Loucy (cell line): ENCODE data around the gene TELO2.

Source experiments
- H2AFZ ChIP-seq: fragments of 200-600 bp; sonication (generic); 2 replicates; pipeline ENCODE4 v1.6.0; 2016; ENCODE audit warnings: antibody characterized with exemption, mild to moderate bottlenecking, low read length, moderate library complexity
- H3F3A ChIP-seq: fragments of 200-600 bp; 2 replicates; pipeline ENCODE4 v1.6.0; 2016; ENCODE audit warnings: antibody characterized with exemption, low read depth, mild to moderate bottlenecking
- H3K27me3 ChIP-seq: fragments of 200-600 bp; sonication (generic); 2 replicates; pipeline ENCODE4 v1.6.1; 2014; ENCODE audit warnings: low read length, mild to moderate bottlenecking; ENCODE audit not compliant: insufficient read depth, poor library complexity, severe bottlenecking
- H3K36me3 ChIP-seq: fragments of 200-600 bp; sonication (generic); 2 replicates; pipeline ENCODE4 v1.6.1; 2016; ENCODE audit warnings: low read length; ENCODE audit not compliant: insufficient read depth
- H3K4me1 ChIP-seq: fragments of 200-600 bp; sonication (generic); 2 replicates; pipeline ENCODE4 v1.5.1; 2014; ENCODE audit warnings: low read length, mild to moderate bottlenecking; ENCODE audit not compliant: insufficient read depth, poor library complexity, severe bottlenecking
- H3K4me2 ChIP-seq: fragments of 200-600 bp; sonication (generic); 2 replicates; pipeline ENCODE4 v1.6.0; 2014; ENCODE audit warnings: antibody characterized with exemption, low read length, low read depth, mild to moderate bottlenecking; ENCODE audit not compliant: poor library complexity, severe bottlenecking
- H3K4me3 ChIP-seq: fragments of 200-600 bp; sonication (generic); 2 replicates; pipeline ENCODE4 v1.5.1; 2014; ENCODE audit warnings: low read length, mild to moderate bottlenecking, mixed read lengths; ENCODE audit not compliant: poor library complexity, severe bottlenecking
- H3K79me2 ChIP-seq: fragments of 200-600 bp; sonication (generic); 2 replicates; pipeline ENCODE4 v1.6.1; 2014; ENCODE audit warnings: low read length; ENCODE audit not compliant: insufficient read depth
- H3K9ac ChIP-seq: fragments of 200-600 bp; sonication (generic); 2 replicates; pipeline ENCODE4 v1.6.0; 2014; ENCODE audit warnings: mild to moderate bottlenecking, low read depth, low read length, moderate library complexity; ENCODE audit not compliant: poor library complexity, severe bottlenecking
- H3K9me2 ChIP-seq: fragments of 200-600 bp; sonication (generic); replicated peaks from 2 replicates; pipeline ENCODE4 v1.6.1; 2016; ENCODE audit warnings: low read depth, low read length, mixed read lengths
- H3K9me3 ChIP-seq: fragments of 200-600 bp; sonication (generic); 2 replicates; pipeline ENCODE4 v1.6.1; 2014; ENCODE audit warnings: mild to moderate bottlenecking, antibody characterized with exemption, low read length, low read depth; ENCODE audit not compliant: insufficient read depth
- H4K20me1 ChIP-seq: fragments of 200-600 bp; sonication (generic); 2 replicates; pipeline ENCODE4 v1.6.0; 2014; ENCODE audit warnings: antibody characterized with exemption, low read length, mild to moderate bottlenecking; ENCODE audit not compliant: insufficient read depth, poor library complexity, severe bottlenecking
- CTCF ChIP-seq: fragments of 200-600 bp; sonication (generic); conservative IDR thresholded peaks from 2 replicates; pipeline ENCODE4 v1.5.1; 2014; ENCODE audit warnings: mild to moderate bottlenecking, antibody characterized with exemption, low read length
- EZH2phosphoT487 ChIP-seq: fragments of 200-600 bp; IDR thresholded peaks from 2 replicates; pipeline ENCODE4 v1.6.1; 2018; ENCODE audit warnings: antibody characterized with exemption, mild to moderate bottlenecking, moderate library complexity, borderline replicate concordance

Gene TELO2

GRCh38 chr16:1550696-1551095 is 57.5 kb downstream of the TELO2 start:
- no peaks in the 10 kb centered on the region for H3K79me2 ChIP-seq
- no peaks in the 10 kb centered on the region for H4K20me1 ChIP-seq
- TF ChIP-seq EZH2phosphoT487 (no peak), CTCF (no peak)
- H3K9me3 ChIP-seq: no peaks in the 10 kb centered on the region
- H3K4me1 ChIP-seq: peaks cover 5% of the 10 kb centered on the region
- no peak overlapping the region for H3K4me2 ChIP-seq
- no peaks in the 10 kb centered on the region for H3K9me2 ChIP-seq
- H3K4me3 ChIP-seq: no peak overlapping the region
- no peak overlapping the region for H2AFZ ChIP-seq
- no peaks in the 10 kb centered on the region for H3K36me3 ChIP-seq
- no peak overlapping the region for H3K9ac ChIP-seq
- H3F3A ChIP-seq: no peaks in the 10 kb centered on the region
- no peaks in the 10 kb centered on the region for H3K27me3 ChIP-seq

DNA sequence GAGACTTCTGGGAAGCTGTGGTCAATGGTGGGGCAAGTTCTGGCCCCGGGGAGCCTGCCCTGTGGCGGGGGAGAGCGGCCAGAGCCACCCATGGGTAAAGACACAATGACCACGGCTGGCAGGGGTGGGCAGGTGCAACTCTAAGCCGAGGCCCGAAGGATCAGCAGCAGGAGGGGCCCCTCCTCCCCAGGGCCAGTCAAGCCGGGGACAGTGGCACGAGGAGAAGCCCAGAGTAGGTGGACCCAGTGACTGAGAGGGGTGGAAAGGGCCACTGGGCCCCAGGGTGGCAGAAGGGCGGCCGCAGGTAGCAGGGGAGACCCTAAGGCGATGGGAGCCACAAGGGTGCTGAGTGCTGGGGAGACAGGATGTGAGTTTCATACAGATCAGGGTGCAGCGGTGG is 58.0 kb downstream of the TELO2 start:
- Histone ChIP-seq H3K4me2 (no peak overlapping the region), H3K9me3 (no peaks in the 10 kb centered on the region), H3K9me2 (no peaks in the 10 kb centered on the region), H4K20me1 (no peaks in the 10 kb centered on the region), H3K4me1 (no peaks in the 10 kb centered on the region), H3F3A (no peaks in the 10 kb centered on the region), H3K4me3 (no peak overlapping the region), H3K27me3 (no peaks in the 10 kb centered on the region), H3K36me3 (no peaks in the 10 kb centered on the region), H2AFZ (no peak overlapping the region), H3K9ac (no peak overlapping the region), H3K79me2 (no peaks in the 10 kb centered on the region)
- TF ChIP-seq CTCF (no peak), EZH2phosphoT487 (no peak)

DNA sequence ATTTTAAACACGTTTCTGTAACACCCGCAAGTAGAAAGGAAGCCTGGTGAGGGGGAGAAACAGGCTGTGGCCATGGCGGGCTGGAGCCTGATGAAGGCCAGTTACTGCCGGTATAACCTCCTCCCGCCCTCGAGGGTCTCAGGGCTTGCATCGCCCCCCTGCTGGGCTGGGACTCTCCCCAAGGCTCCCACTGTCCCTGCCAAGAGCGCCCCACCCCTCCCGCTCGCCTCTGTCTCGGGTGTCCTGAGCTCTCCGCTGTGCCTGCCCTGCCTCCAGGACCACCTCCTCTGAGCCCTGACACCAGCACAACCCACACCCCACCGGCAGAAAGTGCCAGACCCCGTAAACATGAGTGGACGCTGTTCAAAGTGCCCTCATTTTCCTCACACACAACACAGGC is 59.0 kb downstream of the TELO2 start:
- Histone ChIP-seq H2AFZ (no peak overlapping the region), H3K4me2 (no peak overlapping the region), H3K79me2 (no peaks in the 10 kb centered on the region), H3K36me3 (no peaks in the 10 kb centered on the region), H4K20me1 (no peaks in the 10 kb centered on the region), H3K9ac (no peak overlapping the region), H3K4me1 (no peaks in the 10 kb centered on the region), H3K9me2 (no peaks in the 10 kb centered on the region), H3K9me3 (no peaks in the 10 kb centered on the region), H3F3A (no peaks in the 10 kb centered on the region), H3K4me3 (no peak overlapping the region), H3K27me3 (no peaks in the 10 kb centered on the region)
- TF ChIP-seq CTCF (no peak), EZH2phosphoT487 (no peak)
